Measurements from ENCODE around the gene SIRT5.
A peak's percentile ranks its signal among the peaks of the same experiment; 100 is the strongest.

Gene SIRT5

GRCh38 chr6:13574149-13574570, 241 bp upstream of the SIRT5 start (continued):
- TF ChIP-seq ZNF416 (tag by site-specific recombination; IDR thresholded peaks at IDR 0.05) (no peak), ZNF610 (tag by site-specific recombination; IDR thresholded peaks at IDR 0.05; ENCODE audit: borderline replicate concordance) (no peak), PBX3 (CRISPR knock-in tag; IDR thresholded peaks at IDR 0.05) (peak; percentile 70; the same call in 1 of the 2 replicates), PRDM1 (tag by site-specific recombination; IDR thresholded peaks at IDR 0.05) (no peak), ZNF366 (tag by site-specific recombination; conservative IDR thresholded peaks at IDR 0.05) (peak; percentile 70), ZNF548 (tag by site-specific recombination; IDR thresholded peaks at IDR 0.05) (no peak), ZNF423 (tag by site-specific recombination; IDR thresholded peaks at IDR 0.05) (no peak)

- ChIA-PET CTCF (interaction anchor here (0.5 to 4.6 kb wide), 59 partner anchors 9 to 770 kb away, joined by 3 to 62 read pairs (median 4); partner anchors contain the start of genes GFOD1, NOL7 and TBC1D7), POLR2A (interaction anchor here (0.8 to 3.2 kb wide), 25 partner anchors 11 to 273 kb away, joined by 3 to 49 read pairs (median 4); partner anchors contain the start of genes GFOD1, NOL7 and TBC1D7)
- peak overlapping the region; percentile 86 for H3K4me3 ChIP-seq (ENCODE audit: low read depth, low read length)
- 0 out of 2 replicates have a peak, but pooled peaks cover 3% of the 10 kb centered on the region for H3K4me1 ChIP-seq (ENCODE audit: control insufficient read depth, insufficient read depth, low read length)
- H3K27ac ChIP-seq (ENCODE audit: extremely low read depth, low read depth, low read length): peak overlapping the region; percentile 93; the same call in 1 of the 2 replicates
- H3K9me3 ChIP-seq (ENCODE audit: control insufficient read depth, insufficient read depth, low read depth, low read length): no peaks in the 10 kb centered on the region
- peaks cover 0 to 7% of the 10 kb centered on the region in 2 experiments; a peak in 1 of 3 replicates for H3K36me3 ChIP-seq (ENCODE audit: control insufficient read depth in 2 of 2, insufficient read depth in 1 of 2, low read length in 2 of 2)
- no peak for TF ChIP-seq SALL2 (tag by site-specific recombination; IDR thresholded peaks at IDR 0.05; ENCODE audit: borderline replicate concordance)
- peak; percentile 0; the same call in 1 of the 2 replicates for TF ChIP-seq ZNF610 (tag by site-specific recombination; IDR thresholded peaks at IDR 0.05; ENCODE audit: borderline replicate concordance)
- 0 out of 2 replicates have a peak, but pooled peaks have one; percentile 6 for TF ChIP-seq ZSCAN30 (tag by site-specific recombination; IDR thresholded peaks at IDR 0.05)
- TF ChIP-seq ZNF645 (tag by site-specific recombination; IDR thresholded peaks at IDR 0.05): no peak
- TF ChIP-seq HOXC10 (CRISPR knock-in tag; IDR thresholded peaks at IDR 0.05): no peak
- no peak for TF ChIP-seq ZNF416 (tag by site-specific recombination; IDR thresholded peaks at IDR 0.05)
- TF ChIP-seq ZBTB7A (tag by site-specific recombination; IDR thresholded peaks at IDR 0.05; ENCODE audit: low read depth): no peak
- no peak for TF ChIP-seq ZNF792 (tag by site-specific recombination; IDR thresholded peaks at IDR 0.05)
- no peak for TF ChIP-seq ZNF112 (tag by site-specific recombination; IDR thresholded peaks at IDR 0.05)
- no peak for TF ChIP-seq PBX3 (CRISPR knock-in tag; IDR thresholded peaks at IDR 0.05)
- TF ChIP-seq ZNF23 (tag by site-specific recombination; IDR thresholded peaks at IDR 0.05; ENCODE audit: borderline replicate concordance): no peak
- no peak for TF ChIP-seq ZNF626 (tag by site-specific recombination; IDR thresholded peaks at IDR 0.05)
- TF ChIP-seq GFI1B (tag by site-specific recombination; IDR thresholded peaks at IDR 0.05): no peak
- TF ChIP-seq ZNF248 (tag by site-specific recombination; IDR thresholded peaks at IDR 0.05): no peak
- TF ChIP-seq ZNF184 (tag by site-specific recombination; IDR thresholded peaks at IDR 0.05): no peak
- no peak for TF ChIP-seq ZNF433 (tag by site-specific recombination; IDR thresholded peaks at IDR 0.05; ENCODE audit: low read depth)
- peak; percentile 4 for TF ChIP-seq ZNF600 (tag by site-specific recombination; IDR thresholded peaks at IDR 0.05)
- 0 out of 2 replicates have a peak, but pooled peaks have one; percentile 8 for TF ChIP-seq ZBTB21 (tag by site-specific recombination; IDR thresholded peaks at IDR 0.05)
- TF ChIP-seq ZNF514 (tag by site-specific recombination; IDR thresholded peaks at IDR 0.05): no peak
- no peak for TF ChIP-seq ZNF391 (tag by site-specific recombination; IDR thresholded peaks at IDR 0.05; ENCODE audit: borderline replicate concordance, low read depth)
- TF ChIP-seq FEZF1 (tag by site-specific recombination; IDR thresholded peaks at IDR 0.05): no peak
- no peak for TF ChIP-seq ZBTB26 (tag by site-specific recombination; optimal IDR thresholded peaks at IDR 0.05)
- no peak for TF ChIP-seq SP3 (tag by site-specific recombination; IDR thresholded peaks at IDR 0.05)
- TF ChIP-seq ZNF202 (tag by site-specific recombination; IDR thresholded peaks at IDR 0.05; ENCODE audit: borderline replicate concordance): no peak
- TF ChIP-seq ZNF48 (tag by site-specific recombination; IDR thresholded peaks at IDR 0.05): no peak
- TF ChIP-seq KLF17 (tag by site-specific recombination; IDR thresholded peaks at IDR 0.05): no peak
- no peak for TF ChIP-seq YY2 (tag by site-specific recombination; IDR thresholded peaks at IDR 0.05)
- TF ChIP-seq ZIC2 (tag by site-specific recombination; IDR thresholded peaks at IDR 0.05): no peak
Observed at GRCh38 chr6:13575377-13575775, 975 bp downstream of the SIRT5 start.

All from HEK293 (cell line).